H1 (cell line): ENCODE results near the gene HES7. TPM values are rescaled to one million over a fixed set of nuclear protein-coding genes. Genes with fewer than 3 reads are reported as not detected.

Experiments
- ATF3 ChIP-seq: IDR thresholded peaks from 2 replicates; pipeline ENCODE4 v1.6.1; 2011; ENCODE audit warnings: low read depth, mild to moderate bottlenecking, low read length; ENCODE audit not compliant: insufficient read depth
- CBX5 ChIP-seq: fragments of 300-800, 300-1000 bp; sonication (generic); IDR thresholded peaks from 2 replicates; pipeline ENCODE4 v1.7.1; 2016; ENCODE audit warnings: antibody characterized with exemption, low read length, low read depth
- CREB1 ChIP-seq: IDR thresholded peaks from 2 replicates; pipeline ENCODE4 v1.6.1; 2012; ENCODE audit warnings: inconsistent platforms
- HDAC6 ChIP-seq: IDR thresholded peaks from one replicate; pipeline ENCODE4 v1.7.1; 2012; ENCODE audit warnings: low read depth, mild to moderate bottlenecking, inconsistent platforms, low read length, moderate library complexity
- KDM1A ChIP-seq: fragments of 200-600, 300-600 bp; sonication (generic); IDR thresholded peaks from 2 replicates; pipeline ENCODE4 v1.7.1; 2016; ENCODE audit warnings: mild to moderate bottlenecking, low read length, borderline replicate concordance
- MAFK ChIP-seq: IDR thresholded peaks from 2 replicates; pipeline ENCODE4 v1.6.1; 2012; ENCODE audit warnings: low read depth, mild to moderate bottlenecking, improper control_type of control experiment, low read length
- POLR2A ChIP-seq, 2 experiments: IDR thresholded peaks; 1 replicate in 1 of 2; 2 replicates in 1 of 2; pipeline ENCODE4 v1.6.1; 2011; ENCODE audit warnings: low read depth in 2 of 2, low read length in 2 of 2, mild to moderate bottlenecking in 2 of 2; ENCODE audit errors: control extremely low read depth in 1 of 2
- POU5F1 ChIP-seq: IDR thresholded peaks from 2 replicates; pipeline ENCODE4 v1.6.1; 2011; ENCODE audit warnings: low read depth, mild to moderate bottlenecking, low read length, moderate library complexity
- RXRA ChIP-seq: IDR thresholded peaks from 2 replicates; pipeline ENCODE4 v1.6.1; 2011; ENCODE audit warnings: low read depth, mild to moderate bottlenecking, low read length, moderate library complexity; ENCODE audit not compliant: insufficient read depth
- SIRT6 ChIP-seq: IDR thresholded peaks from one replicate; pipeline ENCODE4 v1.7.1; 2012; ENCODE audit warnings: low read length, inconsistent platforms
- SIX5 ChIP-seq: IDR thresholded peaks from 2 replicates; pipeline ENCODE4 v1.6.1; 2011; ENCODE audit warnings: mild to moderate bottlenecking, low read depth, low read length
- TAF1 ChIP-seq: IDR thresholded peaks from 2 replicates; pipeline ENCODE4 v1.6.1; 2011; ENCODE audit warnings: mild to moderate bottlenecking, low read depth, low read length
- TAF7 ChIP-seq: optimal IDR thresholded peaks from 2 replicates; pipeline ENCODE3; 2011; ENCODE audit warnings: low read depth, mild to moderate bottlenecking, inconsistent platforms, low read length, moderate library complexity, borderline replicate concordance
- polyA plus RNA-seq, 7 experiments: library from polyadenylated mRNA; depleted of rRNA in 3 of 7; stranded (reverse) in 5 of 7; unstranded in 2 of 7; fragments of >200 nt in 5 of 7; fragments of 200-250 nt in 2 of 7; gene quantifications; 1 replicate in 5 of 7; 2 replicates in 1 of 7; 4 replicates in 1 of 7; pipeline versions ENCODE4 v1.2.1 to v1.2.3, GENCODE V29; 2011 to 2013; ENCODE audit warnings: missing spikeins in 2 of 7, mixed read lengths in 2 of 7
- total RNA-seq: library from RNA; stranded (reverse); fragmentation: NEBNext Ultra II Directional; extraction: Animal tissue kit (Norgen Biotek cat#: 25700); gene quantifications from 2 replicates; pipeline ENCODE4 v1.2.1, GENCODE V29; 2021

HES7 gene
- total and polyA plus RNA-seq, 2 of the 8 experiments (the other 6 are each of a cell fraction or from before 2014, with no cell fraction given), result 0.20 to 0.32 TPM

GRCh38 chr17:8079291-8080207 lies 44.4 kb downstream of the HES7 start (continued):
- no peak for TF ChIP-seq TAF1
- TF ChIP-seq KDM1A, result no peak
- no peak for TF ChIP-seq POU5F1
- no peak for TF ChIP-seq TAF7
- TF ChIP-seq CBX5, result no peak
- TF ChIP-seq SIX5, result no peak
- TF ChIP-seq CREB1, result peak; percentile 68; the same call in 1 of the 2 replicates
- TF ChIP-seq POLR2A (IDR thresholded peaks at IDR 0.05; ENCODE audit: control extremely low read depth in 1 of 2, low read depth in 2 of 2, low read length in 2 of 2), result no peak
- no peak for TF ChIP-seq MAFK
- TF ChIP-seq ATF3, result no peak
- TF ChIP-seq HDAC6, result no peak
- no peak for TF ChIP-seq SIRT6
- no peak for TF ChIP-seq RXRA
